ENCODE measurements around the gene UBE2G2. TPM values are rescaled to one million over a fixed set of nuclear protein-coding genes. Genes with fewer than 3 reads are reported as not detected.
"Not testable (repeated sequence)": the region's sequence is repeated elsewhere in the genome, so short reads cannot be mapped to it uniquely, and the experiment has no call there.

Gene UBE2G2
- total and polyA plus RNA-seq, 2 donors (not counting 3 experiments of a cell fraction or from before 2014, with no cell fraction given): 95.0 to 114 TPM

GRCh38 chr21:44834231-44834950 lies 32.8 kb upstream of the UBE2G2 start:
- Histone ChIP-seq H3K36me3 (ENCODE audit: control insufficient read depth in 2 of 2, extremely low read depth in 1 of 2, insufficient read depth in 2 of 2, low read length in 2 of 2) (no peaks in the 10 kb centered on the region), H3K9me1 (replicated peaks; ENCODE audit: control insufficient read depth, extremely low read depth, insufficient read depth, low read length) (no peaks in the 10 kb centered on the region), H3K79me2 (ENCODE audit: control insufficient read depth, insufficient read depth, low read length) (no peaks in the 10 kb centered on the region), H3K4me3 (replicated peaks in 1 of 3; ENCODE audit: insufficient read depth in 1 of 3, low read depth in 1 of 3, low read length in 3 of 3) (no peak overlapping the region), H3K4me2 (ENCODE audit: insufficient read depth, low read length) (no peak overlapping the region), H3K9me3 (replicated peaks; ENCODE audit: control insufficient read depth, insufficient read depth, low read length) (no peaks in the 10 kb centered on the region), H2AFZ (ENCODE audit: low read depth, low read length) (no peak overlapping the region), H3K27me3 (ENCODE audit: control insufficient read depth in 2 of 2, insufficient read depth in 2 of 2, low read length in 2 of 2) (peaks cover 0 to 7% of the 10 kb centered on the region in 2 experiments), H3K4me1 (ENCODE audit: control insufficient read depth, extremely low read depth, insufficient read depth, low read length) (no peaks in the 10 kb centered on the region), H3K27ac (ENCODE audit: insufficient read depth, low read depth, low read length) (no peak overlapping the region), H3K9ac (replicated peaks; ENCODE audit: extremely low read depth, insufficient read depth, low read length) (no peak overlapping the region), H4K20me1 (replicated peaks; ENCODE audit: control insufficient read depth, extremely low read depth, insufficient read depth, low read length) (no peaks in the 10 kb centered on the region)
- CTCF ChIA-PET: no interaction called here
- POLR2A ChIA-PET: no interaction called here
- FAIRE-seq (no peak), DNase-seq (ENCODE audit: low read depth, low spot score) (no peak)
- TF ChIP-seq POLR2AphosphoS5 (IDR thresholded peaks at IDR 0.05; ENCODE audit: insufficient read depth, low read depth, low read length) (no peak), CTCF (IDR thresholded peaks at IDR 0.05; ENCODE audit: extremely low read depth in 1 of 2, insufficient read depth in 1 of 2, low read depth in 1 of 2, low read length in 2 of 2) (no peak), GATA2 (IDR thresholded peaks at IDR 0.05; ENCODE audit: insufficient read depth, insufficient read length, low read depth, low read length) (no peak)
- intact Hi-C loops (cut with micrococcal nuclease): no loop called here
- dilution Hi-C loops (cut with MboI; ENCODE audit: extremely low pct_ligation_motif_present, low sequenced_read_pairs): no loop called here
- no TSS peak for BruUV-seq (replicated peaks)

GRCh38 chr21:44833663-44834062 lies 32.0 kb upstream of the UBE2G2 start:
- Histone ChIP-seq H3K4me3 (replicated peaks in 1 of 3; ENCODE audit: insufficient read depth in 1 of 3, low read depth in 1 of 3, low read length in 3 of 3) (no peak overlapping the region), H3K9me1 (replicated peaks; ENCODE audit: control insufficient read depth, extremely low read depth, insufficient read depth, low read length) (no peaks in the 10 kb centered on the region), H3K27me3 (ENCODE audit: control insufficient read depth in 2 of 2, insufficient read depth in 2 of 2, low read length in 2 of 2) (peaks cover 0 to 12% of the 10 kb centered on the region in 2 experiments), H3K36me3 (ENCODE audit: control insufficient read depth in 2 of 2, extremely low read depth in 1 of 2, insufficient read depth in 2 of 2, low read length in 2 of 2) (no peaks in the 10 kb centered on the region), H3K79me2 (ENCODE audit: control insufficient read depth, insufficient read depth, low read length) (no peaks in the 10 kb centered on the region), H3K9me3 (replicated peaks; ENCODE audit: control insufficient read depth, insufficient read depth, low read length) (peaks cover 2% of the 10 kb centered on the region), H3K27ac (ENCODE audit: insufficient read depth, low read depth, low read length) (no peak overlapping the region), H4K20me1 (replicated peaks; ENCODE audit: control insufficient read depth, extremely low read depth, insufficient read depth, low read length) (no peaks in the 10 kb centered on the region), H3K4me1 (ENCODE audit: control insufficient read depth, extremely low read depth, insufficient read depth, low read length) (no peaks in the 10 kb centered on the region), H2AFZ (ENCODE audit: low read depth, low read length) (no peak overlapping the region), H3K9ac (replicated peaks; ENCODE audit: extremely low read depth, insufficient read depth, low read length) (no peak overlapping the region), H3K4me2 (ENCODE audit: insufficient read depth, low read length) (no peak overlapping the region)
- no peak for TF ChIP-seq POLR2AphosphoS5 (IDR thresholded peaks at IDR 0.05; ENCODE audit: insufficient read depth, low read depth, low read length)
- TF ChIP-seq JUN (IDR thresholded peaks at IDR 0.05; ENCODE audit: borderline replicate concordance, insufficient read depth, insufficient read length, low read depth): peak; percentile 29
- ChIA-PET POLR2A (no interaction called here), CTCF (no interaction called here)
- dilution Hi-C loops (cut with MboI; ENCODE audit: extremely low pct_ligation_motif_present, low sequenced_read_pairs) (no loop called here), intact Hi-C loops (cut with micrococcal nuclease) (no loop called here)
- no peak for FAIRE-seq
- no TSS peak for BruUV-seq (replicated peaks)
- no peak for DNase-seq (ENCODE audit: low read depth, low spot score)

- intact Hi-C loops (cut with micrococcal nuclease); CTCF ChIA-PET: not testable (repeated sequence)
Measured at GRCh38 chr21:44832516-44833255, 31.1 kb upstream of the UBE2G2 start.

More at GRCh38 chr21:44832516-44833255, 31.1 kb upstream of the UBE2G2 start:
- H3K79me2 ChIP-seq (ENCODE audit: control insufficient read depth, insufficient read depth, low read length); dilution Hi-C loops (cut with MboI; ENCODE audit: extremely low pct_ligation_motif_present, low sequenced_read_pairs); H3K27ac ChIP-seq (ENCODE audit: insufficient read depth, low read depth, low read length); H4K20me1 ChIP-seq (replicated peaks; ENCODE audit: control insufficient read depth, extremely low read depth, insufficient read depth, low read length); BruUV-seq (replicated peaks); H3K9me1 ChIP-seq (replicated peaks; ENCODE audit: control insufficient read depth, extremely low read depth, insufficient read depth, low read length); DNase-seq (ENCODE audit: low read depth, low spot score); H3K4me3 ChIP-seq (replicated peaks in 1 of 3; ENCODE audit: insufficient read depth in 1 of 3, low read depth in 1 of 3, low read length in 3 of 3); H3K4me1 ChIP-seq (ENCODE audit: control insufficient read depth, extremely low read depth, insufficient read depth, low read length); FAIRE-seq; H3K4me2 ChIP-seq (ENCODE audit: insufficient read depth, low read length); H2AFZ ChIP-seq (ENCODE audit: low read depth, low read length); H3K36me3 ChIP-seq (ENCODE audit: control insufficient read depth in 2 of 2, extremely low read depth in 1 of 2, insufficient read depth in 2 of 2, low read length in 2 of 2); POLR2A ChIA-PET; H3K9me3 ChIP-seq (replicated peaks; ENCODE audit: control insufficient read depth, insufficient read depth, low read length); H3K9ac ChIP-seq (replicated peaks; ENCODE audit: extremely low read depth, insufficient read depth, low read length): not testable (repeated sequence)
- peaks cover 0 to 12% of the 10 kb centered on the region in 2 experiments for H3K27me3 ChIP-seq (ENCODE audit: control insufficient read depth in 2 of 2, insufficient read depth in 2 of 2, low read length in 2 of 2)
